ENCODE data around the gene MTF2. TPM values are rescaled to one million over a fixed set of nuclear protein-coding genes. Genes with fewer than 3 reads are reported as not detected.
"Not testable (repeated sequence)": the region's sequence is repeated elsewhere in the genome, so short reads cannot be mapped to it uniquely, and the experiment has no call there.

The MTF2 gene
- 26.1 and 33.9 TPM in 2 replicates for total RNA-seq

- DNase-seq (ENCODE audit: low read depth in 2 of 2), result peak; percentile 96 to 98
Observed at GRCh38 chr1:93078986-93079654, at the start of gene MTF2. Gene MTF2 (plus strand): TSS chr1:93079283. CDS start chr1:93079527, 244 bp downstream.

DNA sequence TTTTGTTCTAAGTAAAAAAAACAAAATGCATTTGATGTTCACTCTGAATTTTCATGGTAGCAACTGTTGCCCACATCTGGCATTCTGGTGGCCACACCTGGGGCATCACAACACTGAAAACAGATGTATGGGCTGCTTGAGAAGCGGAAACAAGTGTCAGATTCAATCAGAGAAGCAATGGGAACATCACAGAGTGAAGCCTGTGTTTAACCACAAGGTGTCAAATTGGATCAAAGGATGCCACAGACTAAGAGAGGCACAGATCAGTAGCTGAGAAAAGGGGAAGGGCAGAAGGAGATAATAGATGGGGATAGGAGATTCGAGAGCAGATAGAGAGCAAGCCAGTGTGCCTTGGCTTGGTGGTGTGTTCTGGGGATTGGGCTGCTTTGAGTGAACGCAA is 49.8 kb upstream of the MTF2 start:
- DNase-seq (ENCODE audit: low read depth in 2 of 2), result no peak

- not testable (repeated sequence) for DNase-seq (ENCODE audit: low read depth in 2 of 2)
Observed at GRCh38 chr1:93030191-93030590, 48.9 kb upstream of the MTF2 start.

GRCh38 chr1:93031711-93032110 is 47.4 kb upstream of the MTF2 start:
- no peak for DNase-seq (ENCODE audit: low read depth in 2 of 2)

DNA sequence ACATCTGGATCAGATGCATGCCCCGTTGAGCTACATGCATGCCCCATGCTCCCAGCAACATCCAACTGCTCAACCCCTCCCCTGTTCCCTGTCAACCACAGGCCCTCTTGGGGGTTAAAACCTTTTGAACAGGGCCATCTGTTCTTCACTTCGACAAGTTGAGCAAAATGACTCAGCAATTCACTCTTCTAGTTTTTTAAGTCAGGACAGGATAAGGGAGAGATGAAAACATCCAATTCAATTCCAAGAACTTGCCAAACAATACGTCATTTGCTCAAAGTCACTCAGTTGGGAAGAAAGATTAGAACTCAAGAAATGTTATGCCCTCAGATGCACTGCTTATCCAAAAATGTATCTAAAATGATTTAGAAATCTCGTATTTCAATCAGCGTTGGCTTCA is 46.1 kb upstream of the MTF2 start:
- DNase-seq (ENCODE audit: low read depth in 2 of 2), result no peak

DNA sequence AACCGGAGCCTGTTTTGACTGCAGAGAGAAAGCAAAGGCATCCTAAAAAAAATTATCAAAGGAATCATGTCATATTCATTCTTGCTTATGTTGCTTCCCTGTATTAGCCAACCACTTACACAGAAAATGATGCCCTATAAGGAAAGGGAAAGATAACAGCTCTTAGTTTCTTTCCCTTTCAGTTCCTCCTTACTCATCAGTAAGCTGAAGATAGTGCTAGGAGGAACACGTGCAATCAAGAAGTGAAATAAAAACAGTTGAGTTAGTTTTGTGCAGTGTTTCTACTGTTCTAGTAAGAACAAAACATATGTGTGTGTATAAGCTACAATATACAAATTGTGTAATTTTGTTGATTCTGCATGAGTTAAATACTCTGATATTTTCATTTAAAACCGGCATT is 45.3 kb upstream of the MTF2 start:
- DNase-seq (ENCODE audit: low read depth in 2 of 2), result no peak

DNA sequence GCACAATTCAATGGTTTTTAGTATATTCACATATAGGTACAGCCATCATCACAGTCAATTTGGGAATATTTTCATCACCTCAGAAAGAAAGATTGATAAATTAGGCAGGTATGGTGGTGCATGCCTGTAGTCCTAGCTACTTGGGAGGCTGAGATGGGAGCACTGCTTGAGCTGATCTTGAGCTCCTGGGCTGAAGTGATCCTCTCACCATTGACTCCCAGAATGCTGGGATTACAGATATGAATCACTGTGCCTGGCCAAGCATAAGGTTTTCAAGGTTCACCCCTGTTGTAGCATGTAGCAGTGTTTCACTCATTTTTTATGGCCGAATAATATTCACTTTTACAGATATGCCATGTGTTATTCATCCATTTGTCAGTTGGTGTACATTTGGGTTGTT is 44.7 kb upstream of the MTF2 start:
- no peak for DNase-seq (ENCODE audit: low read depth in 2 of 2)

DNA sequence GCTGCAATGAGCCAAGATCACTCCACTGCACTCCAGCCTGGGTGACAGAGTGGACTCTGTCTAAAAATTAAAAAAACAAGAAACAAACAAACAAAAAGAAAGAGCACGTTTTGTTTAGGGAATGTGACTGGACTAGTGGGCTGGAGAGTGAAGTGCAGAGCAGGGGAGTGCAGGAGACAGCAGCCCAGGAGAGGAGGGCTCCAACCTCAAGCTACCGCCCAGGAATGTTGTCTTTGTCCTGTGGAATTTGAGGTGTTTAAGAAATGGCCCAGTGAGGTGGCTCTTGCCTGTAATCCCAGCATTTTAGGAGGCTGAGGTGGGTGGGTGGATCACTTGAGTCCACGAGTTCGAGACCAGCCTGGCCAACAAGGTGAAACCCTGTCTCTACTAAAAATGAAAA is 42.4 kb upstream of the MTF2 start:
- no peak for DNase-seq (ENCODE audit: low read depth in 2 of 2)

DNA sequence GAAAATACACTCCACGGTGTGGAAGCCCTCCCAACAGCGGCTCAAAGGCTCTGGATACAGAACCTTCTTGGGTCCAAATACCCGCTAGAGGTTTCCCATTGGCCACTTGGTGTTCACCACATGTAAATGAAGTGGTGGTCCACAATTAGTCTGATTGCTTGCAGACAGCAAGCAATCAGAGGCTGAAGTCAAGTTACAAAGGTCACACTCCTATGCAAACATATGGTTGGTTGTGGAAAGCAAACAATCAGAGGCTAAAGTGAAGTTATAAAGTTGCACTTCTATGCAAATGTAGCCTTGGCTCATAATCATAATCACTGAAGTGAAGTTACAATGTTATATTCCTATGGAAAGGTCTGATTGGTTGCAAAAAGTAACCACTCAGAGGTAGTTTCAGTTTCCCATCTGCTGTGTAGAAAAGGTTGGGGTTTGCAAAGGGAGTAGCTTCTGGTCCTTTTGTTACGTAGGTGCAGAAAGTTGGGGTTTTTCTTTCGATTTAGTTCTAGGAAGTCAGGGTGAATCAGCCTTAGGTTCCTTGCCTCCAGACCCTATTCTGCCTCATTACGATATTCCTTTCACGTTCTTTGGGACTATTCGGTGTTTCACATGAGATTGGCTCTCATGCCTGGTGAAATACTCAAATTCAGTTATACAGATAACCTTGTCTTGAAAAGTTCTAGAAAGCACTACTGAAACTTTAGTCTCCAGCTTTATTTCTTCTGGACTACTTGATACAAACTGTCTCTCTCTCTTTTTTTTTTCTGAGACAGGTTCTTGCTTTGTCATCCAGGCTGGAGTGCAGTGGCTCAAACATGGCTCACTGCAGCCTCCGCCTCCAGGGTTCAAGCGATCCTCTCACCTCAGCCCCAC is 36.7 kb upstream of the MTF2 start:
- no peak for DNase-seq (ENCODE audit: low read depth in 2 of 2)

DNA sequence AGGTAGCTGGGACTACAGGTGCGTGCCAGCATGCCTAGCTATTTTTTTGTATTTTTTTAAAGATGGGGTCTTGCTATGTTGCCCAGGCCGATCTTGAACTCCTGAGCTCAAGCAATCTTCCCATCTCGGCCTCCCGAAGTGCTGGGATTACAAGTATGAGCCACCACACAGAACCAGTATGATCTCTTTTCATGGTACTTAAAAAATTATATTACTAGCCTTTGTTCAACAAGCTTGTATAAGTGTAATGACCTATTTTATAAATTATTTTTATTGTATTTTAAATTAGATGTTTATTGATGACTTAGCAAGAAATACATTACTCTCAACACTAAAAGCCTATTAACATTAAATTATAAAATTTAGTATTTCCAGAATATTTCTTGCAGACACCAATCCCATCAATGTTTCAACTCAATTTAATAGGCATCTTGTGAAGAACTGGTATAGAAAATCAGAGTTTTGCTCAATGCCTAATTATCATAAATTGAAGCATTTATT is 36.0 kb upstream of the MTF2 start:
- DNase-seq (ENCODE audit: low read depth in 2 of 2), result no peak

GRCh38 chr1:93047618-93048017 is 31.5 kb upstream of the MTF2 start:
- no peak for DNase-seq (ENCODE audit: low read depth in 2 of 2)

- DNase-seq (ENCODE audit: low read depth in 2 of 2), result no peak
Observed at GRCh38 chr1:93051961-93052360, 27.1 kb upstream of the MTF2 start.

GRCh38 chr1:93056214-93056613 is 22.9 kb upstream of the MTF2 start:
- DNase-seq (ENCODE audit: low read depth in 2 of 2), result peak in 1 of 2 donors; percentile 19

DNA sequence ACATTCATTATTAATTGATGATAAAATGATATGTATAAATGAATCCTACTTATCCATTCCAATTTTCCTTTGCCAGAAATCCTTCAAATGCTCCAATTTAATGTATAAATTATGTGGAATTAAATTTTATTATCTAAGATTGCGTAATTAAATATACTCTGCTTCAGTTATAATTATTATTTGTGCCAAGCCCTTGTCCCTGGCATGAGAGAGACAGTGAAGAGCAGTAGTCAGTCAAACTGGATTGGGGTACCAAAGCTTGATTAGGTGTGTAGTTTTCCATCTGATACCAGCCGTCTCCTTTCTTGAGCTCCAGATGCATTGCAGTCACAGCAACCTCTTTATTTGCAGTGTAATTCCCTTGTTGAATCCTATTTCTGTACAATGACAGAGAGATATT is 22.4 kb upstream of the MTF2 start:
- no peak for DNase-seq (ENCODE audit: low read depth in 2 of 2)

DNA sequence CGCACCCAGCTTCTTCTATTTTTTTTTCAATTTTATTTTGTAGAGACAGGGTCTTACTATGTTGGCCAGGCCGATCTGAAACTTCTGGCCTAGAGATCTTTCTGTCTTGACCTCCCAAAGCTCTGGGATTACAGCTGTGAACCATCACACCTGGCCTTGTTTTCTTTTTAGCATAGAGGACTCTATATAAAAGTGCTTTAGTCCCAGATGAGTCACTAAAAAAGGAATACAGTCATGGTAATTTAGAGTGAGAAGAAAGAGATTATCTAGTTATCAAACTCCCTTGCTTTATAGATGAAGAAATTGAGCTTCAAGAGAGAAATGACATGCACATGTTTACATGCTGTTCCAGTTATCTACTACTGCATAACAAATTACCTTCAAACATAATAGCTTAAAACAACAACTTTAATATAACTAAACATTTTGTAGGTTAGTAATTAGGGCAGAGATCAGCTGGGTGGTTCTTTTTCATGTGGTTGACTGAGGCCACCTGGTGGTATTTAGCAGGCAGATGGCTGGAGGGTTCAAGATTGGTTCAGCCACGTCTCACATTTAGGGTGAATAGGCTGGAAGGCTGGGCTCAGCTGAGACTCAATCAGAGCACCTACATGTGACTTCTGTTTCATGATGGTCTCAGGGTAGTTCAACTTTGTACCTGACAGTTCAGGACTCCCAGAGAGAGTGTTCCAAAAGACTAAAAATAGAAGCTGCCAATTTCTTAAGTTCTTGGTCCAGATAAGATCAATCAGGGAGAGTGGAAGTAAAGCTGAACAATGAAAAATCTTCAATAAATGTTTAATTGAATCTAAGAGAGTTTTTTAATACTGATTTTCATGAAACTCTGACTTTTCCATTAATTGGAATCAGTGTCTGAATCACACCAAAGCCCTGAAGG is 16.9 kb upstream of the MTF2 start:
- DNase-seq (ENCODE audit: low read depth in 2 of 2), result peak in 1 of 2 donors; percentile 39

GRCh38 chr1:93076268-93076667 is 2.8 kb upstream of the MTF2 start:
- DNase-seq (ENCODE audit: low read depth in 2 of 2), result no peak

DNA sequence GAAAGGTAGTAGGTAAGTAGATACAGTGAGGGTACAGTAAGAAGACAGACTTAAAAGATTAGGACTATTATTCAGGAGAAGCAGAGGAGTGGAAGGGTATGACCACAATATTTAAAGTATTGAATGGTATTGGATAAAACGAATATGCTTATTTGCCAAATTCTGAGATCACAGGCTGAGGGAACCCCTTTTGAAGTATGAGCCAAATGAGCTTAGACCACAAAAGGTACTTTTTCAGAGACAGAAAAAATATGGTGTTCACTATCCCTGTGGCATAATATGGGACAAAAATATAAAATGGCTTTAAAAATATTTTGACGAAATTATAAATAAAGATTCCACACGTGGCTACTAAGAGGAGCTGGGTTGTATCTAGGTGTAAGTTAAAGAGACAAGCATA is 880 bp upstream of the MTF2 start:
- DNase-seq (ENCODE audit: low read depth in 2 of 2), result no peak

DNA sequence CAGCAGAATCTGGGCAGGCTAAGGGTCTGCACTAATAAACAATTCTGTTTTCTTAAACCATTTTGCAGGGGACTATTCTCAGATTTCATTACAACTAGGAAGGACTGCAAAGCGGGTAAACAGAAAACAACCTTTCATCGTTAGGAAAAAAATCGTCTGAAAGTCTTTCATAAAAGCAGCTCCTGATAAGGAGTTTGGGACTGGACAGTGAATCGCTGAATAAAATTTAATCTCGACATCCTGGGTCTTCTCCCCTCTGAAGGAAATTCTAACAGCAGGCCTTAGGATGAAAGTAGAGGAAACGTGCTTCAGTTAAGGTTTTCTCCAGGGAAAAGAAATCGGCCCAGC is 471 bp upstream of the MTF2 start:
- peak in 1 of 2 donors; percentile 1 for DNase-seq (ENCODE audit: low read depth in 2 of 2)

- peak in 1 of 2 donors; percentile 50 for DNase-seq (ENCODE audit: low read depth in 2 of 2)
Observed at GRCh38 chr1:93079685-93080141, 630 bp downstream of the MTF2 start.

DNA sequence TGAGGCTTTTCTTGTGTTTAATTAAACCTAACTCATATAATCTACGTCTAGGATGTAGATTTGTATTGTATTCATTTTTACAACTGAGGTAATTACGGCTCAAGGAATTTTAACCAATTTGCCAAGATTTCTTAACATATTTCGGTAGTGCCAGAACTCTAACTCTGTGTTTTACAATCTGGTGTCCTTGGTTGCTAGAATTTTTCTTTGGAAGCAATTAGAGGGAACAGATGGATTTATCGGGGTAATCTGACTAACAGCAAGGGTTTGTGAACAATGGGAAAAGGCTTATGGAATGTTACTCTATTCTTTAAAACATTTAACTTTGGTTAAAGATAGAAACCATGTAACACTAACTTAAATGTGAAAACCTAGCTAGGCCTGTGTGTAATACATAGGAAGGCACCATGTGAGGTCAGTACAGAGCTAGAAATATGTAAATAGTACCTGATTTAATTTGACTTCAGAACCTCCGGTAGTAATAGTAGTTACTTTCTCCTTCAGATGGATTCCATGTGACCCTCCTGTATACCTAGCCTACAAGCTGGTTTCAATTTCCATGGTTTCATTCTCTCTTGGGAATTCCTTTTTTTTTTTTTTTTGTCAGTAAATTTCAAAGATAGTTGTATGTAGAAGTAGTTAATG is 1.2 kb downstream of the MTF2 start:
- peak; percentile 61 to 81 for DNase-seq (ENCODE audit: low read depth in 2 of 2)

DNA sequence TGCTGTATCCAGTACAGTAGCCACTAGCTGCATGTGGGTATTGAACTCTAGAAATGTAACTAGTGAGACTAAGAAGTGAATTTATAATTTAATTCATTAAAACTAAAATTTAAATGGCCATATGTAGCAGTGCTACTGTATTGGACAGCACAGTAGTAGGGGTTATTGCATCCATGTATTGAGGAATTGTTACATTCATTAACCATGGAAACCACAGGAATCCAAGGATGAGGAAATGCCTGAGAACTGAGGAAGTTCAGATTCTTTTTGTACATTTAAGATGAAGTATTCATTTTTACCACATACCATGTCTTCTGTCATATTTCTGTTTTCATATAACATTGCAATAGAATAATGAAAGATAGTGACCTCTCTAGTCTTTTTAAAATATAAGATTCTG is 2.6 kb downstream of the MTF2 start:
- DNase-seq (ENCODE audit: low read depth in 2 of 2), result peak in 1 of 2 donors; percentile 56

All from dermis microvascular lymphatic vessel endothelial cell (primary cell).